ENCODE results near the gene SP7. TPM values are rescaled to one million over a fixed set of nuclear protein-coding genes. Genes with fewer than 3 reads are reported as not detected.

Gene SP7
- total and polyA plus RNA-seq, 9 of the 15 experiments (the other 6 are each of a cell fraction or from before 2014, with no cell fraction given), result 0.04 TPM; not detected in 8

DNA sequence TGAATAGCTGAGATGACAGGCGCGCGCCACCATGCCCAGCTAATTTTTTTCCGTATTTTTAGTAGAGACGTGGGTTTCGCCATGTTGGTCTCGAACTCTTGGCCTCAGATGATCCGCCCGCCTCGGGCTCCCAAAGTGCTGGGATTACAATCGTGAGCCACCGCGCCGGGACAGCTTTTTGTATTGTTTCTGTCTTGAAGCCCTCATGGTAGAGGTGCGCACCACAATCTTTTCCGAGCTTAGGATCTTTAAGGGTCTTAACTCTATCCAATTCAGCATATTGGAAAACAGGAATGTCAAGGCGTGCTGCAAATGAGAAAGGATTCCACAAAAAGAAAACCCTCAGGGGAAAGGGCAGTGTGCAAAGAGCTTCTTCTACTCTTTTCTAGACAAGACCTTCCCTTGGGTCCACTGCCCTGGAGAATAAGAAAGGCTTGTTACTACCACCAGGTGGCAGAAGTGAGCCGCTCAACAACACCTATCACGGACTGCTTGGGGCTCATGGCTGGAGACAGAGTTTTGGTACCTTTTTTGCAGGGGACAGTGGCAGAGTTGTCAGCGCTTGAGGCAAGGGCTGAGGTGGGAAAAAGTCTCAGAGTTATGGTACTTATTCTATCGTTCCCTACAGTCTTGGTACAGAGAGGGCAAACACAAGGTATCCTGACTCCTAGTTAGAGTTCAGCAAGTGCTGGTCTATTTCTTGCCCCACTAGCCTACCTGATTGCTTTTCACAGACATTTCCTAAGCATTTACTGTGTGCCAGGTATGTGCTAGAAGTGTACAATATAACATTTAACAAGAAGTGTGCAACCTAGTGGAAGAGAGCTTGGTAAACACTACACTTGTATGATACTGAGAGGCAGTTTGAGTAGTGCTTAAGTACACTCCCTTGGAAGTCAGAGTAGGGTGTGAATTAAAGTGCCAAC, 16.4 kb upstream of the SP7 start (continued):
- TF ChIP-seq, protein P1, sequence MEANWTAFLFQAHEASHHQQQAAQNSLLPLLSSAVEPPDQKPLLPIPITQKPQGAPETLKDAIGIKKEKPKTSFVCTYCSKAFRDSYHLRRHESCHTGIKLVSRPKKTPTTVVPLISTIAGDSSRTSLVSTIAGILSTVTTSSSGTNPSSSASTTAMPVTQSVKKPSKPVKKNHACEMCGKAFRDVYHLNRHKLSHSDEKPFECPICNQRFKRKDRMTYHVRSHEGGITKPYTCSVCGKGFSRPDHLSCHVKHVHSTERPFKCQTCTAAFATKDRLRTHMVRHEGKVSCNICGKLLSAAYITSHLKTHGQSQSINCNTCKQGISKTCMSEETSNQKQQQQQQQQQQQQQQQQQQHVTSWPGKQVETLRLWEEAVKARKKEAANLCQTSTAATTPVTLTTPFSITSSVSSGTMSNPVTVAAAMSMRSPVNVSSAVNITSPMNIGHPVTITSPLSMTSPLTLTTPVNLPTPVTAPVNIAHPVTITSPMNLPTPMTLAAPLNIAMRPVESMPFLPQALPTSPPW (CRISPR knock-in tag; IDR thresholded peaks at IDR 0.05), result peak; percentile 27; the same call in 1 of the 2 replicates
- TF ChIP-seq MED1 (CRISPR knock-in tag; IDR thresholded peaks at IDR 0.05; ENCODE audit: borderline replicate concordance), result no peak
- TF ChIP-seq, protein P2, sequence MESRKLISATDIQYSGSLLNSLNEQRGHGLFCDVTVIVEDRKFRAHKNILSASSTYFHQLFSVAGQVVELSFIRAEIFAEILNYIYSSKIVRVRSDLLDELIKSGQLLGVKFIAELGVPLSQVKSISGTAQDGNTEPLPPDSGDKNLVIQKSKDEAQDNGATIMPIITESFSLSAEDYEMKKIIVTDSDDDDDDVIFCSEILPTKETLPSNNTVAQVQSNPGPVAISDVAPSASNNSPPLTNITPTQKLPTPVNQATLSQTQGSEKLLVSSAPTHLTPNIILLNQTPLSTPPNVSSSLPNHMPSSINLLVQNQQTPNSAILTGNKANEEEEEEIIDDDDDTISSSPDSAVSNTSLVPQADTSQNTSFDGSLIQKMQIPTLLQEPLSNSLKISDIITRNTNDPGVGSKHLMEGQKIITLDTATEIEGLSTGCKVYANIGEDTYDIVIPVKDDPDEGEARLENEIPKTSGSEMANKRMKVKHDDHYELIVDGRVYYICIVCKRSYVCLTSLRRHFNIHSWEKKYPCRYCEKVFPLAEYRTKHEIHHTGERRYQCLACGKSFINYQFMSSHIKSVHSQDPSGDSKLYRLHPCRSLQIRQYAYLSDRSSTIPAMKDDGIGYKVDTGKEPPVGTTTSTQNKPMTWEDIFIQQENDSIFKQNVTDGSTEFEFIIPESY (CRISPR knock-in tag; IDR thresholded peaks at IDR 0.05), result peak; percentile 75
- 0 out of 2 replicates have a peak, but pooled peaks have one; percentile 56 for TF ChIP-seq ZNF212 (CRISPR knock-in tag; IDR thresholded peaks at IDR 0.05)
- TF ChIP-seq, protein P3, sequence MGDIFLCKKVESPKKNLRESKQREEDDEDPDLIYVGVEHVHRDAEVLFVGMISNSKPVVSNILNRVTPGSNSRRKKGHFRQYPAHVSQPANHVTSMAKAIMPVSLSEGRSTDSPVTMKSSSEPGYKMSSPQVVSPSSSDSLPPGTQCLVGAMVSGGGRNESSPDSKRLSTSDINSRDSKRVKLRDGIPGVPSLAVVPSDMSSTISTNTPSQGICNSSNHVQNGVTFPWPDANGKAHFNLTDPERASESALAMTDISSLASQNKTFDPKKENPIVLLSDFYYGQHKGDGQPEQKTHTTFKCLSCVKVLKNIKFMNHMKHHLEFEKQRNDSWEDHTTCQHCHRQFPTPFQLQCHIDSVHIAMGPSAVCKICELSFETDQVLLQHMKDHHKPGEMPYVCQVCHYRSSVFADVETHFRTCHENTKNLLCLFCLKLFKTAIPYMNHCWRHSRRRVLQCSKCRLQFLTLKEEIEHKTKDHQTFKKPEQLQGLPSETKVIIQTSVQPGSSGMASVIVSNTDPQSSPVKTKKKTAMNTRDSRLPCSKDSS (IDR thresholded peaks at IDR 0.05; ENCODE audit: low read depth, partially characterized antibody), result no peak
- TF ChIP-seq, protein P4, sequence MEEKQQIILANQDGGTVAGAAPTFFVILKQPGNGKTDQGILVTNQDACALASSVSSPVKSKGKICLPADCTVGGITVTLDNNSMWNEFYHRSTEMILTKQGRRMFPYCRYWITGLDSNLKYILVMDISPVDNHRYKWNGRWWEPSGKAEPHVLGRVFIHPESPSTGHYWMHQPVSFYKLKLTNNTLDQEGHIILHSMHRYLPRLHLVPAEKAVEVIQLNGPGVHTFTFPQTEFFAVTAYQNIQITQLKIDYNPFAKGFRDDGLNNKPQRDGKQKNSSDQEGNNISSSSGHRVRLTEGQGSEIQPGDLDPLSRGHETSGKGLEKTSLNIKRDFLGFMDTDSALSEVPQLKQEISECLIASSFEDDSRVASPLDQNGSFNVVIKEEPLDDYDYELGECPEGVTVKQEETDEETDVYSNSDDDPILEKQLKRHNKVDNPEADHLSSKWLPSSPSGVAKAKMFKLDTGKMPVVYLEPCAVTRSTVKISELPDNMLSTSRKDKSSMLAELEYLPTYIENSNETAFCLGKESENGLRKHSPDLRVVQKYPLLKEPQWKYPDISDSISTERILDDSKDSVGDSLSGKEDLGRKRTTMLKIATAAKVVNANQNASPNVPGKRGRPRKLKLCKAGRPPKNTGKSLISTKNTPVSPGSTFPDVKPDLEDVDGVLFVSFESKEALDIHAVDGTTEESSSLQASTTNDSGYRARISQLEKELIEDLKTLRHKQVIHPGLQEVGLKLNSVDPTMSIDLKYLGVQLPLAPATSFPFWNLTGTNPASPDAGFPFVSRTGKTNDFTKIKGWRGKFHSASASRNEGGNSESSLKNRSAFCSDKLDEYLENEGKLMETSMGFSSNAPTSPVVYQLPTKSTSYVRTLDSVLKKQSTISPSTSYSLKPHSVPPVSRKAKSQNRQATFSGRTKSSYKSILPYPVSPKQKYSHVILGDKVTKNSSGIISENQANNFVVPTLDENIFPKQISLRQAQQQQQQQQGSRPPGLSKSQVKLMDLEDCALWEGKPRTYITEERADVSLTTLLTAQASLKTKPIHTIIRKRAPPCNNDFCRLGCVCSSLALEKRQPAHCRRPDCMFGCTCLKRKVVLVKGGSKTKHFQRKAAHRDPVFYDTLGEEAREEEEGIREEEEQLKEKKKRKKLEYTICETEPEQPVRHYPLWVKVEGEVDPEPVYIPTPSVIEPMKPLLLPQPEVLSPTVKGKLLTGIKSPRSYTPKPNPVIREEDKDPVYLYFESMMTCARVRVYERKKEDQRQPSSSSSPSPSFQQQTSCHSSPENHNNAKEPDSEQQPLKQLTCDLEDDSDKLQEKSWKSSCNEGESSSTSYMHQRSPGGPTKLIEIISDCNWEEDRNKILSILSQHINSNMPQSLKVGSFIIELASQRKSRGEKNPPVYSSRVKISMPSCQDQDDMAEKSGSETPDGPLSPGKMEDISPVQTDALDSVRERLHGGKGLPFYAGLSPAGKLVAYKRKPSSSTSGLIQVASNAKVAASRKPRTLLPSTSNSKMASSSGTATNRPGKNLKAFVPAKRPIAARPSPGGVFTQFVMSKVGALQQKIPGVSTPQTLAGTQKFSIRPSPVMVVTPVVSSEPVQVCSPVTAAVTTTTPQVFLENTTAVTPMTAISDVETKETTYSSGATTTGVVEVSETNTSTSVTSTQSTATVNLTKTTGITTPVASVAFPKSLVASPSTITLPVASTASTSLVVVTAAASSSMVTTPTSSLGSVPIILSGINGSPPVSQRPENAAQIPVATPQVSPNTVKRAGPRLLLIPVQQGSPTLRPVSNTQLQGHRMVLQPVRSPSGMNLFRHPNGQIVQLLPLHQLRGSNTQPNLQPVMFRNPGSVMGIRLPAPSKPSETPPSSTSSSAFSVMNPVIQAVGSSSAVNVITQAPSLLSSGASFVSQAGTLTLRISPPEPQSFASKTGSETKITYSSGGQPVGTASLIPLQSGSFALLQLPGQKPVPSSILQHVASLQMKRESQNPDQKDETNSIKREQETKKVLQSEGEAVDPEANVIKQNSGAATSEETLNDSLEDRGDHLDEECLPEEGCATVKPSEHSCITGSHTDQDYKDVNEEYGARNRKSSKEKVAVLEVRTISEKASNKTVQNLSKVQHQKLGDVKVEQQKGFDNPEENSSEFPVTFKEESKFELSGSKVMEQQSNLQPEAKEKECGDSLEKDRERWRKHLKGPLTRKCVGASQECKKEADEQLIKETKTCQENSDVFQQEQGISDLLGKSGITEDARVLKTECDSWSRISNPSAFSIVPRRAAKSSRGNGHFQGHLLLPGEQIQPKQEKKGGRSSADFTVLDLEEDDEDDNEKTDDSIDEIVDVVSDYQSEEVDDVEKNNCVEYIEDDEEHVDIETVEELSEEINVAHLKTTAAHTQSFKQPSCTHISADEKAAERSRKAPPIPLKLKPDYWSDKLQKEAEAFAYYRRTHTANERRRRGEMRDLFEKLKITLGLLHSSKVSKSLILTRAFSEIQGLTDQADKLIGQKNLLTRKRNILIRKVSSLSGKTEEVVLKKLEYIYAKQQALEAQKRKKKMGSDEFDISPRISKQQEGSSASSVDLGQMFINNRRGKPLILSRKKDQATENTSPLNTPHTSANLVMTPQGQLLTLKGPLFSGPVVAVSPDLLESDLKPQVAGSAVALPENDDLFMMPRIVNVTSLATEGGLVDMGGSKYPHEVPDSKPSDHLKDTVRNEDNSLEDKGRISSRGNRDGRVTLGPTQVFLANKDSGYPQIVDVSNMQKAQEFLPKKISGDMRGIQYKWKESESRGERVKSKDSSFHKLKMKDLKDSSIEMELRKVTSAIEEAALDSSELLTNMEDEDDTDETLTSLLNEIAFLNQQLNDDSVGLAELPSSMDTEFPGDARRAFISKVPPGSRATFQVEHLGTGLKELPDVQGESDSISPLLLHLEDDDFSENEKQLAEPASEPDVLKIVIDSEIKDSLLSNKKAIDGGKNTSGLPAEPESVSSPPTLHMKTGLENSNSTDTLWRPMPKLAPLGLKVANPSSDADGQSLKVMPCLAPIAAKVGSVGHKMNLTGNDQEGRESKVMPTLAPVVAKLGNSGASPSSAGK (IDR thresholded peaks at IDR 0.05), result 0 out of 2 replicates have a peak, but pooled peaks have one; percentile 28

All from K562 (cell line).